ENCODE data around the gene HAGHL.
"Not testable (repeated sequence)": the region's sequence is repeated elsewhere in the genome, so short reads cannot be mapped to it uniquely, and the experiment has no call there.

The HAGHL gene

GRCh38 chr16:735982-736453 is 9.1 kb downstream of the HAGHL start:
- peak; percentile 75 for DNase-seq

GRCh38 chr16:736936-737481 is 10.1 kb downstream of the HAGHL start:
- no peak for DNase-seq

GRCh38 chr16:739560-740458 is 12.9 kb downstream of the HAGHL start:
- no peak for DNase-seq

GRCh38 chr16:740459-740763 is 13.5 kb downstream of the HAGHL start:
- no peak for DNase-seq

- DNase-seq, result peak; percentile 97
These were observed 14.0 kb downstream of the HAGHL start, which contains the start of gene CIAO3 for GRCh38 chr16:740764-741505. CIAO3 (minus strand) TSS chr16:740997; CDS start chr16:740985, 12 bp downstream.

- no peak for DNase-seq
These were observed 15.2 kb downstream of the HAGHL start for GRCh38 chr16:741986-742629.

GRCh38 chr16:742894-743293 is 16.0 kb downstream of the HAGHL start:
- not testable (repeated sequence) for DNase-seq

- no peak for DNase-seq
These were observed 17.0 kb downstream of the HAGHL start for GRCh38 chr16:743794-744500.

- DNase-seq, result no peak
These were observed 18.8 kb downstream of the HAGHL start for GRCh38 chr16:745739-746138.

- DNase-seq, result no peak
These were observed 19.7 kb downstream of the HAGHL start for GRCh38 chr16:746637-747036.

- DNase-seq, result no peak
These were observed 21.3 kb downstream of the HAGHL start for GRCh38 chr16:747978-748746.

- no peak for DNase-seq
These were observed 22.1 kb downstream of the HAGHL start for GRCh38 chr16:749010-749409.

GRCh38 chr16:750485-750884 is 23.6 kb downstream of the HAGHL start:
- DNase-seq, result no peak

- no peak for DNase-seq
These were observed 24.5 kb downstream of the HAGHL start for GRCh38 chr16:751152-752006.

GRCh38 chr16:752007-752312 is 25.1 kb downstream of the HAGHL start:
- no peak for DNase-seq

- not testable (repeated sequence) for DNase-seq
These were observed 27.3 kb downstream of the HAGHL start for GRCh38 chr16:754121-754607.

- DNase-seq, result no peak
These were observed 27.8 kb downstream of the HAGHL start for GRCh38 chr16:754656-755055.

- DNase-seq, result no peak
These were observed 29.5 kb downstream of the HAGHL start for GRCh38 chr16:756428-756827.

- DNase-seq, result no peak
These were observed 32.4 kb downstream of the HAGHL start for GRCh38 chr16:759110-759910.

GRCh38 chr16:760065-760464 is 33.2 kb downstream of the HAGHL start:
- DNase-seq, result no peak
